K562 (cell line): Measurements from ENCODE around the gene YLPM1. TPM values are rescaled to one million over a fixed set of nuclear protein-coding genes. Genes with fewer than 3 reads are reported as not detected.

ENCODE experiments used
- ATAC-seq: fragments of 200-7000 bp; cut with Tn5 transposase; 3 replicates; pipeline ENCODE4 v1.9.1; 2020; ENCODE audit warnings: moderate library complexity
- BruUV-seq: library from RNA; stranded (reverse); fragments of 400-500 nt; replicated peaks from 2 replicates; lab custom pipeline; 2021; lab: Mats Ljungman, UMichigan
- CTCF ChIA-PET: fragments of 300-600 bp; formaldehyde crosslinking; extraction: SDS; loops from one replicate; lab custom pipeline; 2021; ENCODE audit warnings: low intra/inter-chr PET ratio; lab: Yijun Ruan, JAX
- POLR2A ChIA-PET: fragments of 300-600, 350-650 bp; sonication (Branson Sonifier 250); formaldehyde crosslinking; extraction: SDS; loops from one replicate; lab custom pipeline; 2021; ENCODE audit warnings: antibody characterized with exemption, inconsistent platforms; lab: Yijun Ruan, JAX
- DNase-seq, 4 experiments: peaks; one replicate each; pipeline versions ENCODE4 v3.0.0 to v3.0.0-alpha.2; 2011 to 2018; ENCODE audit warnings: low spot score in 3 of 4, mixed read lengths in 3 of 4; ENCODE audit errors: extremely low read depth in 1 of 4
- FAIRE-seq: peaks from 2 replicates; lab custom pipeline; 2011; peaks lifted over from hg19 to GRCh38; lab: Jason Lieb, UNC
- H2AFZ ChIP-seq: 2 replicates; pipeline ENCODE4 v1.6.0; 2011; ENCODE audit warnings: low read depth, low read length, control low read depth, inconsistent platforms
- H3K27ac ChIP-seq: fragments of 200-600 bp; 3 replicates; pipeline ENCODE4 v1.8.0; 2011; ENCODE audit warnings: low read depth, mild to moderate bottlenecking, control low read depth, inconsistent platforms, low read length, moderate library complexity, mixed read lengths; ENCODE audit errors: extremely low read depth
- H3K27me3 ChIP-seq, 2 experiments: fragments of 300-600 bp in 1 of 2; 2 replicates in 1 of 2; 3 replicates in 1 of 2; pipeline versions ENCODE4 v1.6.0 to v1.8.0; 2011; ENCODE audit warnings: inconsistent platforms in 2 of 2, low read length in 2 of 2, mild to moderate bottlenecking in 1 of 2, mixed read lengths in 1 of 2, moderate library complexity in 1 of 2; ENCODE audit not compliant: control insufficient read depth in 2 of 2, insufficient read depth in 2 of 2
- H3K36me3 ChIP-seq: fragments of 300-600 bp; 3 replicates; pipeline ENCODE4 v1.8.0; 2011; ENCODE audit warnings: mild to moderate bottlenecking, low read length, inconsistent platforms; ENCODE audit not compliant: control insufficient read depth, insufficient read depth
- H3K4me1 ChIP-seq, 2 experiments: fragments of 200-600 bp in 1 of 2; replicated peaks in 1 of 2; 2 replicates in 1 of 2; 3 replicates in 1 of 2; pipeline versions ENCODE4 v1.5.1 to v1.8.0; 2011; ENCODE audit warnings: inconsistent platforms in 2 of 2, low read length in 2 of 2, mild to moderate bottlenecking in 1 of 2, mixed read lengths in 1 of 2, moderate library complexity in 1 of 2; ENCODE audit not compliant: control insufficient read depth in 2 of 2, insufficient read depth in 2 of 2
- H3K4me2 ChIP-seq: 2 replicates; pipeline ENCODE4 v1.6.1; 2011; ENCODE audit warnings: low read length, control low read depth, inconsistent platforms, mixed read lengths; ENCODE audit not compliant: insufficient read depth
- H3K4me3 ChIP-seq: fragments of 200-600 bp; sonication (generic), shearing (Covaris generic); 2 replicates; pipeline ENCODE4 v1.5.1; 2016; ENCODE audit warnings: control low read depth, inconsistent platforms
- H3K79me2 ChIP-seq: fragments of 200-600 bp; 3 replicates; pipeline ENCODE4 v1.8.0; 2011; ENCODE audit warnings: low read length, inconsistent platforms; ENCODE audit not compliant: control insufficient read depth, insufficient read depth
- H3K9ac ChIP-seq, 2 experiments: 2 replicates each; pipeline versions ENCODE4 v1.6.0 to v1.6.1; 2011; ENCODE audit warnings: low read depth in 2 of 2, low read length in 2 of 2, control low read depth in 1 of 2, inconsistent platforms in 1 of 2, mild to moderate bottlenecking in 1 of 2, mixed read lengths in 1 of 2; ENCODE audit not compliant: insufficient read depth in 1 of 2
- H3K9me1 ChIP-seq: one replicate; pipeline ENCODE4 v1.6.0; 2011; ENCODE audit warnings: inconsistent platforms, mild to moderate bottlenecking, low read length, moderate library complexity; ENCODE audit not compliant: control insufficient read depth, insufficient read depth
- H3K9me3 ChIP-seq: replicated peaks from 2 replicates; pipeline ENCODE4 v1.5.1; 2011; ENCODE audit warnings: low read depth, low read length, inconsistent platforms; ENCODE audit not compliant: control insufficient read depth, insufficient read depth
- H4K20me1 ChIP-seq: replicated peaks from 2 replicates; pipeline ENCODE4 v1.6.1; 2011; ENCODE audit warnings: low read length, inconsistent platforms, mixed read lengths; ENCODE audit not compliant: control insufficient read depth, insufficient read depth
- GABPB1 ChIP-seq: sonication (generic); formaldehyde crosslinking; IDR thresholded peaks from 2 replicates; pipeline ENCODE4 v1.8.0; 2022; ENCODE audit warnings: mild to moderate bottlenecking, missing genetic modification reagents
- GATAD2B ChIP-seq: fragments of 450-650 bp; IDR thresholded peaks from 2 replicates; pipeline ENCODE4 v1.6.1; 2017; ENCODE audit warnings: mild to moderate bottlenecking, borderline replicate concordance
- NELFE ChIP-seq: IDR thresholded peaks from 2 replicates; pipeline ENCODE4 v1.6.1; 2011; ENCODE audit warnings: mild to moderate bottlenecking; ENCODE audit not compliant: insufficient read depth, insufficient read length
- POLR2B ChIP-seq: fragments of 450-650 bp; IDR thresholded peaks from 2 replicates; pipeline ENCODE4 v1.6.1; 2018; ENCODE audit warnings: low read depth; ENCODE audit not compliant: partially characterized antibody
- SMARCA5 ChIP-seq: fragments of 450-650 bp; IDR thresholded peaks from 2 replicates; pipeline ENCODE4 v1.6.1; 2016
- SRSF3 ChIP-seq: fragments of 200-400 bp; formaldehyde crosslinking; IDR thresholded peaks from 2 replicates; pipeline ENCODE4 v1.6.1; 2016; ENCODE audit warnings: mild to moderate bottlenecking, low read length, moderate library complexity; ENCODE audit not compliant: insufficient read depth
- TEAD4 ChIP-seq, 2 experiments: sonication (generic) in 1 of 2; formaldehyde crosslinking in 1 of 2; IDR thresholded peaks; 2 replicates each; pipeline versions ENCODE4 v1.6.1 to v1.8.0; 2012 to 2022; ENCODE audit warnings: borderline replicate concordance in 1 of 2, inconsistent platforms in 1 of 2, low read length in 1 of 2, mild to moderate bottlenecking in 1 of 2, missing genetic modification reagents in 1 of 2
- ZNF324 ChIP-seq: fragments of 250-450 bp; sonication (Bioruptor Pico); IDR thresholded peaks from 2 replicates; pipeline ENCODE4 v1.4.0; 2020; ENCODE audit warnings: mild to moderate bottlenecking
- ZNF766 ChIP-seq: fragments of 200-800 bp; sonication (Bioruptor generic); conservative IDR thresholded peaks from 2 replicates; pipeline ENCODE4 v1.6.1; 2016; ENCODE audit warnings: missing genetic modification characterization, missing compliant biosample characterization
- in situ Hi-C: fragments of 300-500 bp; cut with MboI; formaldehyde crosslinking; loops from 4 replicates; pipeline ENCODE4 v1.15.0; 2018; ENCODE audit warnings: inconsistent platforms, mixed read lengths
- intact Hi-C: fragments of 100-400 bp; cut with micrococcal nuclease; formaldehyde crosslinking; loops from 2 replicates; pipeline ENCODE4 v1.14.2; 2022
- polyA plus RNA-seq, 8 experiments: library from polyadenylated mRNA; depleted of rRNA in 4 of 8; stranded (reverse) in 5 of 8; unstranded in 3 of 8; fragments of >200 nt; fragmentation: Nextera tagmentation in 2 of 8; fragmentation: Illumina TruSeq in 1 of 8; extraction: Ambion mirVana in 2 of 8; extraction: Trizol in 1 of 8; gene quantifications; 2 replicates each; pipeline versions ENCODE4 v1.2.1 to v1.2.3, GENCODE V29; 2011 to 2014; ENCODE audit warnings: inconsistent platforms in 1 of 8, missing spikeins in 1 of 8
- total RNA-seq, 7 experiments: library from RNA; depleted of rRNA in 6 of 7; stranded (reverse); fragments of >200 nt in 6 of 7; fragmentation: Illumina TruSeq in 2 of 7; extraction: Trizol in 2 of 7; gene quantifications; 2 replicates each; pipeline versions ENCODE4 v1.2.1 to v1.2.3, GENCODE V29; 2011 to 2021; ENCODE audit warnings: low replicate concordance in 1 of 7
- TF ChIP-seq, protein P1 (sequence below): fragments of 450-650 bp; formaldehyde crosslinking; IDR thresholded peaks from 2 replicates; pipeline ENCODE4 v1.4.0; 2020; ENCODE audit warnings: mild to moderate bottlenecking

Gene YLPM1
- total and polyA plus RNA-seq, 9 of the 15 experiments (the other 6 are each of a cell fraction or from before 2014, with no cell fraction given) = 7.2 to 32.7 (median 14.6) TPM

DNA sequence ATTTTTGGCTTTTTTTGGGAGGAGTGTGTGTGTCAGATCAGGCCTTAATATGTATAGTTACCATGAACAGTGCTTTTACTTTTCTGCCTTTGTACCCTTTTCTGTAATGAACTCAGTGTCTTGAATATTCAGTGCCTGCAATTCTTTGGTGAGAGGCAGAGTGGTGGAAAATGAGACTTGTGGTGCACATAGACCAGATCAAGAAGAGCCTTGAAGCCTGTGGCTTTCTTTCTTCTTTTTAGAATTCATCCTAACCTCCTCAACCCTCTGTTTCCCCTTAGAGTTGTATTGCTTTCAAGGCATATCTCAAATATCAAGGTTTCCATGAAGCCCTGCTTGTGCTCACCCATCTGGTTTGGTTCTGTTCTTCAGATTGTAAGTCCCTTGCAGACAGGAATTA is 2.6 kb downstream of the YLPM1 start:
- H3K4me3 ChIP-seq = peak overlapping the region; percentile 3; the same call in 1 of the 2 replicates
- ATAC-seq = no peak
- peaks cover 2 to 8% of the 10 kb centered on the region in 2 experiments; a peak in 4 of 5 replicates for H3K4me1 ChIP-seq

More for the DNA sequence above, 2.6 kb downstream of the YLPM1 start:
- ChIA-PET CTCF (interaction anchor here (0.6 kb wide), 1 partner anchor 77 kb away, joined by 3 read pairs; no protein-coding TSS in a partner anchor), POLR2A (no interaction called here)
- no peak for DNase-seq
- in situ Hi-C loops (no loop called here), intact Hi-C loops (no loop called here)
- H3K4me2 ChIP-seq = peak overlapping the region; percentile 82
- TF ChIP-seq POLR2B (no peak), TEAD4 (IDR thresholded peaks at IDR 0.05; ENCODE audit: low read length) (no peak), TEAD4 (CRISPR knock-in tag; IDR thresholded peaks at IDR 0.05; ENCODE audit: borderline replicate concordance) (no peak), SMARCA5 (no peak), ZNF766 (CRISPR knock-in tag) (no peak), NELFE (no peak), ZNF324 (no peak), SRSF3 (no peak), GATAD2B (no peak), GABPB1 (CRISPR knock-in tag) (no peak)
- TF ChIP-seq, protein P1, sequence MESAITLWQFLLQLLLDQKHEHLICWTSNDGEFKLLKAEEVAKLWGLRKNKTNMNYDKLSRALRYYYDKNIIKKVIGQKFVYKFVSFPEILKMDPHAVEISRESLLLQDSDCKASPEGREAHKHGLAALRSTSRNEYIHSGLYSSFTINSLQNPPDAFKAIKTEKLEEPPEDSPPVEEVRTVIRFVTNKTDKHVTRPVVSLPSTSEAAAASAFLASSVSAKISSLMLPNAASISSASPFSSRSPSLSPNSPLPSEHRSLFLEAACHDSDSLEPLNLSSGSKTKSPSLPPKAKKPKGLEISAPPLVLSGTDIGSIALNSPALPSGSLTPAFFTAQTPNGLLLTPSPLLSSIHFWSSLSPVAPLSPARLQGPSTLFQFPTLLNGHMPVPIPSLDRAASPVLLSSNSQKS (CRISPR knock-in tag) = no peak
- H3K9me3 ChIP-seq = no peaks in the 10 kb centered on the region
- H3K9me1 ChIP-seq = no peaks in the 10 kb centered on the region
- H2AFZ ChIP-seq = no peak overlapping the region
- H3K36me3 ChIP-seq = peaks cover 19% of the 10 kb centered on the region; the same call in 2 of the 3 replicates
- no peak overlapping the region for H3K27ac ChIP-seq
- BruUV-seq = no TSS peak
- H3K79me2 ChIP-seq = peaks cover 67% of the 10 kb centered on the region
- no peaks in the 10 kb centered on the region for H3K27me3 ChIP-seq
- no peaks in the 10 kb centered on the region for H4K20me1 ChIP-seq
- no peak overlapping the region for H3K9ac ChIP-seq
- peak; percentile 23 for FAIRE-seq
